HEK293 (cell line): ENCODE data around the gene HOGA1.
A peak's percentile ranks its signal among the peaks of the same experiment; 100 is the strongest.

Experiments
- ATF2 ChIP-seq: fragments of 450-650 bp; formaldehyde crosslinking; IDR thresholded peaks from 2 replicates; pipeline ENCODE4 v1.5.1; 2016; ENCODE audit warnings: missing biosample characterization, missing genetic modification characterization, low read depth
- BCL11B ChIP-seq: fragments of 450-650 bp; formaldehyde crosslinking; IDR thresholded peaks from 2 replicates; pipeline ENCODE4 v1.5.1; 2016; ENCODE audit warnings: low read depth, missing biosample characterization, missing genetic modification characterization
- GLI2 ChIP-seq: fragments of 450-650 bp; formaldehyde crosslinking; IDR thresholded peaks from 2 replicates; pipeline ENCODE4; 2017; ENCODE audit warnings: missing biosample characterization, missing genetic modification characterization, low read depth, borderline replicate concordance
- GLI4 ChIP-seq: fragments of 450-650 bp; formaldehyde crosslinking; IDR thresholded peaks from 2 replicates; pipeline ENCODE4 v1.5.1; 2016; ENCODE audit warnings: missing biosample characterization, missing genetic modification characterization
- IKZF3 ChIP-seq: fragments of 450-650 bp; IDR thresholded peaks from 2 replicates; pipeline ENCODE4 v1.5.0; 2018; ENCODE audit warnings: missing biosample characterization, mild to moderate bottlenecking, missing genetic modification characterization, moderate library complexity
- SALL2 ChIP-seq: fragments of 450-650 bp; formaldehyde crosslinking; IDR thresholded peaks from 2 replicates; pipeline ENCODE4 v1.5.0; 2017; ENCODE audit warnings: missing biosample characterization, mild to moderate bottlenecking, missing genetic modification characterization, borderline replicate concordance
- SP2 ChIP-seq: fragments of 450-650 bp; formaldehyde crosslinking; IDR thresholded peaks from 2 replicates; pipeline ENCODE4 v1.5.1; 2016; ENCODE audit warnings: missing biosample characterization, missing genetic modification characterization
- ZEB2 ChIP-seq: fragments of 450-650 bp; formaldehyde crosslinking; IDR thresholded peaks from 2 replicates; pipeline ENCODE4 v1.5.1; 2016; ENCODE audit warnings: missing biosample characterization, missing genetic modification characterization
- ZNF10 ChIP-seq: fragments of 450-650 bp; formaldehyde crosslinking; IDR thresholded peaks from 2 replicates; pipeline ENCODE4 v1.5.1; 2017; ENCODE audit warnings: missing biosample characterization, missing genetic modification characterization
- ZNF169 ChIP-seq: fragments of 450-650 bp; formaldehyde crosslinking; IDR thresholded peaks from 2 replicates; pipeline ENCODE4 v1.5.1; 2016; ENCODE audit warnings: missing biosample characterization, missing genetic modification characterization
- ZNF174 ChIP-seq: fragments of 450-650 bp; formaldehyde crosslinking; IDR thresholded peaks from 2 replicates; pipeline ENCODE4 v1.5.0; 2017; ENCODE audit warnings: missing biosample characterization, mild to moderate bottlenecking, missing genetic modification characterization
- ZNF23 ChIP-seq: fragments of 450-650 bp; formaldehyde crosslinking; IDR thresholded peaks from 2 replicates; pipeline ENCODE4 v1.5.1; 2016; ENCODE audit warnings: missing biosample characterization, missing genetic modification characterization, borderline replicate concordance
- ZNF274 ChIP-seq, 2 experiments: fragments of 200-500 bp in 1 of 2; fragments of 450-650 bp in 1 of 2; sonication (Bioruptor generic) in 1 of 2; formaldehyde crosslinking in 1 of 2; IDR thresholded peaks; 2 replicates each; pipeline versions ENCODE4 v1.5.1 to v1.6.1; 2014 to 2016; ENCODE audit warnings: borderline replicate concordance in 1 of 2, inconsistent platforms in 1 of 2, low read length in 1 of 2, missing biosample characterization in 1 of 2, missing genetic modification characterization in 1 of 2
- ZNF302 ChIP-seq: fragments of 450-650 bp; formaldehyde crosslinking; IDR thresholded peaks from 2 replicates; pipeline ENCODE4 v1.5.1; 2016; ENCODE audit warnings: missing biosample characterization, missing genetic modification characterization, low read depth
- ZNF404 ChIP-seq: fragments of 450-650 bp; formaldehyde crosslinking; IDR thresholded peaks from 2 replicates; pipeline ENCODE4 v1.5.1; 2017; ENCODE audit warnings: missing biosample characterization, missing genetic modification characterization
- ZNF514 ChIP-seq: fragments of 450-650 bp; formaldehyde crosslinking; IDR thresholded peaks from 2 replicates; pipeline ENCODE4 v1.5.1; 2016; ENCODE audit warnings: missing biosample characterization, missing genetic modification characterization
- ZNF560 ChIP-seq: fragments of 450-650 bp; formaldehyde crosslinking; IDR thresholded peaks from 2 replicates; pipeline ENCODE4 v1.5.1; 2017; ENCODE audit warnings: missing biosample characterization, missing genetic modification characterization, borderline replicate concordance
- ZNF600 ChIP-seq: fragments of 450-650 bp; formaldehyde crosslinking; IDR thresholded peaks from 2 replicates; pipeline ENCODE4 v1.5.1; 2016; ENCODE audit warnings: missing biosample characterization, missing genetic modification characterization
- ZNF670 ChIP-seq: fragments of 450-650 bp; formaldehyde crosslinking; IDR thresholded peaks from 2 replicates; pipeline ENCODE4 v1.5.1; 2016; ENCODE audit warnings: missing biosample characterization, missing genetic modification characterization, low read depth
- ZNF768 ChIP-seq: fragments of 450-650 bp; formaldehyde crosslinking; IDR thresholded peaks from 2 replicates; pipeline ENCODE4 v1.5.1; 2018; ENCODE audit warnings: missing biosample characterization, mild to moderate bottlenecking, missing genetic modification characterization
- ZNF785 ChIP-seq: fragments of 450-650 bp; formaldehyde crosslinking; IDR thresholded peaks from 2 replicates; pipeline ENCODE4 v1.5.1; 2016; ENCODE audit warnings: missing biosample characterization, missing genetic modification characterization
- ZSCAN23 ChIP-seq: fragments of 450-650 bp; formaldehyde crosslinking; IDR thresholded peaks from 2 replicates; pipeline ENCODE4 v1.5.1; 2016; ENCODE audit warnings: missing biosample characterization, missing genetic modification characterization
- TF ChIP-seq, protein P1 (sequence below): fragments of 450-650 bp; formaldehyde crosslinking; IDR thresholded peaks from 2 replicates; pipeline ENCODE4 v1.5.1; 2017; ENCODE audit warnings: missing biosample characterization, missing genetic modification characterization
- TF ChIP-seq, protein P2 (sequence below): fragments of 450-650 bp; formaldehyde crosslinking; IDR thresholded peaks from 2 replicates; pipeline ENCODE4 v1.5.1; 2016; ENCODE audit warnings: missing biosample characterization, missing genetic modification characterization
- TF ChIP-seq, protein P3 (sequence below): fragments of 450-650 bp; formaldehyde crosslinking; IDR thresholded peaks from 2 replicates; pipeline ENCODE4 v1.5.1; 2017; ENCODE audit warnings: missing biosample characterization, missing genetic modification characterization
- TF ChIP-seq, protein P4 (sequence below): fragments of 450-650 bp; formaldehyde crosslinking; IDR thresholded peaks from 2 replicates; pipeline ENCODE4 v1.5.1; 2016; ENCODE audit warnings: missing biosample characterization, missing genetic modification characterization
- TF ChIP-seq, protein P5 (sequence below): fragments of 450-650 bp; IDR thresholded peaks from 2 replicates; pipeline ENCODE4 v1.5.1; 2018; ENCODE audit warnings: missing biosample characterization, mild to moderate bottlenecking, missing genetic modification characterization

Gene HOGA1

GRCh38 chr10:97640174-97640867, 56.1 kb downstream of the HOGA1 start, which contains the start of gene PI4K2A (continued):
- TF ChIP-seq, protein P1, sequence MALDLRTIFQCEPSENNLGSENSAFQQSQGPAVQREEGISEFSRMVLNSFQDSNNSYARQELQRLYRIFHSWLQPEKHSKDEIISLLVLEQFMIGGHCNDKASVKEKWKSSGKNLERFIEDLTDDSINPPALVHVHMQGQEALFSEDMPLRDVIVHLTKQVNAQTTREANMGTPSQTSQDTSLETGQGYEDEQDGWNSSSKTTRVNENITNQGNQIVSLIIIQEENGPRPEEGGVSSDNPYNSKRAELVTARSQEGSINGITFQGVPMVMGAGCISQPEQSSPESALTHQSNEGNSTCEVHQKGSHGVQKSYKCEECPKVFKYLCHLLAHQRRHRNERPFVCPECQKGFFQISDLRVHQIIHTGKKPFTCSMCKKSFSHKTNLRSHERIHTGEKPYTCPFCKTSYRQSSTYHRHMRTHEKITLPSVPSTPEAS (tag by site-specific recombination) = no peak
- TF ChIP-seq ATF2 (tag by site-specific recombination) = no peak
- no peak for TF ChIP-seq BCL11B
- TF ChIP-seq ZNF768 (tag by site-specific recombination) = no peak
- no peak for TF ChIP-seq ZNF23 (tag by site-specific recombination)
- no peak for TF ChIP-seq GLI4
- TF ChIP-seq ZNF174 (tag by site-specific recombination) = no peak
- TF ChIP-seq ZNF600 (tag by site-specific recombination) = no peak
- TF ChIP-seq, protein P2, sequence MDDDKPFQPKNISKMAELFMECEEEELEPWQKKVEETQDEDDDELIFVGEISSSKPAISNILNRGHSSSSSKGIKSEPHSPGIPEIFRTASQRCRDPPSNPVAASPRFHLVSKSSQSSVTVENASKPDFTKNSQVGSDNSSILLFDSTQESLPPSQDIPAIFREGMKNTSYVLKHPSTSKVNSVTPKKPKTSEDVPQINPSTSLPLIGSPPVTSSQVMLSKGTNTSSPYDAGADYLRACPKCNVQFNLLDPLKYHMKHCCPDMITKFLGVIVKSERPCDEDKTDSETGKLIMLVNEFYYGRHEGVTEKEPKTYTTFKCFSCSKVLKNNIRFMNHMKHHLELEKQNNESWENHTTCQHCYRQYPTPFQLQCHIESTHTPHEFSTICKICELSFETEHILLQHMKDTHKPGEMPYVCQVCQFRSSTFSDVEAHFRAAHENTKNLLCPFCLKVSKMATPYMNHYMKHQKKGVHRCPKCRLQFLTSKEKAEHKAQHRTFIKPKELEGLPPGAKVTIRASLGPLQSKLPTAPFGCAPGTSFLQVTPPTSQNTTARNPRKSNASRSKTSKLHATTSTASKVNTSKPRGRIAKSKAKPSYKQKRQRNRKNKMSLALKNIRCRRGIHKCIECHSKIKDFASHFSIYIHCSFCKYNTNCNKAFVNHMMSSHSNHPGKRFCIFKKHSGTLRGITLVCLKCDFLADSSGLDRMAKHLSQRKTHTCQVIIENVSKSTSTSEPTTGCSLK = no peak
- no peak for TF ChIP-seq ZNF404 (tag by site-specific recombination)
- TF ChIP-seq, protein P3, sequence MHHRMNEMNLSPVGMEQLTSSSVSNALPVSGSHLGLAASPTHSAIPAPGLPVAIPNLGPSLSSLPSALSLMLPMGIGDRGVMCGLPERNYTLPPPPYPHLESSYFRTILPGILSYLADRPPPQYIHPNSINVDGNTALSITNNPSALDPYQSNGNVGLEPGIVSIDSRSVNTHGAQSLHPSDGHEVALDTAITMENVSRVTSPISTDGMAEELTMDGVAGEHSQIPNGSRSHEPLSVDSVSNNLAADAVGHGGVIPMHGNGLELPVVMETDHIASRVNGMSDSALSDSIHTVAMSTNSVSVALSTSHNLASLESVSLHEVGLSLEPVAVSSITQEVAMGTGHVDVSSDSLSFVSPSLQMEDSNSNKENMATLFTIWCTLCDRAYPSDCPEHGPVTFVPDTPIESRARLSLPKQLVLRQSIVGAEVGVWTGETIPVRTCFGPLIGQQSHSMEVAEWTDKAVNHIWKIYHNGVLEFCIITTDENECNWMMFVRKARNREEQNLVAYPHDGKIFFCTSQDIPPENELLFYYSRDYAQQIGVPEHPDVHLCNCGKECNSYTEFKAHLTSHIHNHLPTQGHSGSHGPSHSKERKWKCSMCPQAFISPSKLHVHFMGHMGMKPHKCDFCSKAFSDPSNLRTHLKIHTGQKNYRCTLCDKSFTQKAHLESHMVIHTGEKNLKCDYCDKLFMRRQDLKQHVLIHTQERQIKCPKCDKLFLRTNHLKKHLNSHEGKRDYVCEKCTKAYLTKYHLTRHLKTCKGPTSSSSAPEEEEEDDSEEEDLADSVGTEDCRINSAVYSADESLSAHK (tag by site-specific recombination) = no peak
- TF ChIP-seq ZSCAN23 (tag by site-specific recombination) = no peak
- no peak for TF ChIP-seq ZNF274 (IDR thresholded peaks at IDR 0.05; ENCODE audit: low read length)
- no peak for TF ChIP-seq ZNF274 (tag by site-specific recombination; IDR thresholded peaks at IDR 0.05; ENCODE audit: borderline replicate concordance)
- TF ChIP-seq, protein P4, sequence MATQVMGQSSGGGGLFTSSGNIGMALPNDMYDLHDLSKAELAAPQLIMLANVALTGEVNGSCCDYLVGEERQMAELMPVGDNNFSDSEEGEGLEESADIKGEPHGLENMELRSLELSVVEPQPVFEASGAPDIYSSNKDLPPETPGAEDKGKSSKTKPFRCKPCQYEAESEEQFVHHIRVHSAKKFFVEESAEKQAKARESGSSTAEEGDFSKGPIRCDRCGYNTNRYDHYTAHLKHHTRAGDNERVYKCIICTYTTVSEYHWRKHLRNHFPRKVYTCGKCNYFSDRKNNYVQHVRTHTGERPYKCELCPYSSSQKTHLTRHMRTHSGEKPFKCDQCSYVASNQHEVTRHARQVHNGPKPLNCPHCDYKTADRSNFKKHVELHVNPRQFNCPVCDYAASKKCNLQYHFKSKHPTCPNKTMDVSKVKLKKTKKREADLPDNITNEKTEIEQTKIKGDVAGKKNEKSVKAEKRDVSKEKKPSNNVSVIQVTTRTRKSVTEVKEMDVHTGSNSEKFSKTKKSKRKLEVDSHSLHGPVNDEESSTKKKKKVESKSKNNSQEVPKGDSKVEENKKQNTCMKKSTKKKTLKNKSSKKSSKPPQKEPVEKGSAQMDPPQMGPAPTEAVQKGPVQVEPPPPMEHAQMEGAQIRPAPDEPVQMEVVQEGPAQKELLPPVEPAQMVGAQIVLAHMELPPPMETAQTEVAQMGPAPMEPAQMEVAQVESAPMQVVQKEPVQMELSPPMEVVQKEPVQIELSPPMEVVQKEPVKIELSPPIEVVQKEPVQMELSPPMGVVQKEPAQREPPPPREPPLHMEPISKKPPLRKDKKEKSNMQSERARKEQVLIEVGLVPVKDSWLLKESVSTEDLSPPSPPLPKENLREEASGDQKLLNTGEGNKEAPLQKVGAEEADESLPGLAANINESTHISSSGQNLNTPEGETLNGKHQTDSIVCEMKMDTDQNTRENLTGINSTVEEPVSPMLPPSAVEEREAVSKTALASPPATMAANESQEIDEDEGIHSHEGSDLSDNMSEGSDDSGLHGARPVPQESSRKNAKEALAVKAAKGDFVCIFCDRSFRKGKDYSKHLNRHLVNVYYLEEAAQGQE (tag by site-specific recombination) = no peak
- no peak for TF ChIP-seq ZEB2 (tag by site-specific recombination)
- no peak for TF ChIP-seq ZNF560
- TF ChIP-seq, protein P5, sequence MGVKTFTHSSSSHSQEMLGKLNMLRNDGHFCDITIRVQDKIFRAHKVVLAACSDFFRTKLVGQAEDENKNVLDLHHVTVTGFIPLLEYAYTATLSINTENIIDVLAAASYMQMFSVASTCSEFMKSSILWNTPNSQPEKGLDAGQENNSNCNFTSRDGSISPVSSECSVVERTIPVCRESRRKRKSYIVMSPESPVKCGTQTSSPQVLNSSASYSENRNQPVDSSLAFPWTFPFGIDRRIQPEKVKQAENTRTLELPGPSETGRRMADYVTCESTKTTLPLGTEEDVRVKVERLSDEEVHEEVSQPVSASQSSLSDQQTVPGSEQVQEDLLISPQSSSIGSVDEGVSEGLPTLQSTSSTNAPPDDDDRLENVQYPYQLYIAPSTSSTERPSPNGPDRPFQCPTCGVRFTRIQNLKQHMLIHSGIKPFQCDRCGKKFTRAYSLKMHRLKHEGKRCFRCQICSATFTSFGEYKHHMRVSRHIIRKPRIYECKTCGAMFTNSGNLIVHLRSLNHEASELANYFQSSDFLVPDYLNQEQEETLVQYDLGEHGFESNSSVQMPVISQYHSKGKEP (tag by site-specific recombination) = no peak
- no peak for TF ChIP-seq IKZF3 (tag by site-specific recombination)
- TF ChIP-seq ZNF785 (tag by site-specific recombination) = no peak
- TF ChIP-seq SALL2 (tag by site-specific recombination) = no peak
- no peak for TF ChIP-seq ZNF169
- no peak for TF ChIP-seq ZNF670
- no peak for TF ChIP-seq ZNF10 (tag by site-specific recombination)
- TF ChIP-seq ZNF302 (tag by site-specific recombination) = no peak
- TF ChIP-seq SP2 (tag by site-specific recombination) = peak; percentile 100
- no peak for TF ChIP-seq ZNF514 (tag by site-specific recombination)
- no peak for TF ChIP-seq GLI2 (tag by site-specific recombination)
